Cardiac muscle cell (in vitro differentiated cells and primary cell): ENCODE results near the gene COL7A1. TPM values are rescaled to one million over a fixed set of nuclear protein-coding genes. Genes with fewer than 3 reads are reported as not detected.
A peak's percentile ranks its signal among the peaks of the same experiment; 100 is the strongest.

Source experiments
- DNase-seq, 2 donors: peaks; one replicate each; pipeline versions ENCODE4 v3.0.0 to v3.0.0-alpha.2; 2010 to 2017; ENCODE audit warnings: low read depth in 1 of 2, low spot score in 1 of 2
- H3K27ac ChIP-seq: fragments of 200-600 bp; sonication (generic); 2 replicates; pipeline ENCODE4 v1.5.1; 2016
- H3K27me3 ChIP-seq: fragments of 200-600 bp; sonication (generic); 2 replicates; pipeline ENCODE4 v1.6.0; 2016; ENCODE audit warnings: control low read depth
- H3K36me3 ChIP-seq: fragments of 200-600 bp; sonication (generic); 2 replicates; pipeline ENCODE4 v1.5.1; 2016; ENCODE audit warnings: control low read depth
- H3K4me1 ChIP-seq: fragments of 200-600 bp; sonication (generic); 2 replicates; pipeline ENCODE4 v1.8.1; 2017; ENCODE audit warnings: low read depth, mild to moderate bottlenecking, mixed run types
- H3K4me3 ChIP-seq: fragments of 200-600 bp; sonication (generic); 2 replicates; pipeline ENCODE4 v1.5.1; 2016; ENCODE audit warnings: mild to moderate bottlenecking
- H3K9me3 ChIP-seq: fragments of 200-600 bp; sonication (generic); 2 replicates; pipeline ENCODE4 v1.5.1; 2017; ENCODE audit warnings: low read depth, mild to moderate bottlenecking, control low read depth
- CTCF ChIP-seq: IDR thresholded peaks from 2 replicates; pipeline ENCODE4 v1.5.1; 2012; ENCODE audit warnings: low read depth, mild to moderate bottlenecking, low read length
- polyA plus RNA-seq: library from polyadenylated mRNA; unstranded; fragments of >200 nt; fragmentation: Nextera tagmentation; extraction: Ambion mirVana; gene quantifications from 2 replicates; pipeline ENCODE4 v1.2.1, GENCODE V29; 2016
- total RNA-seq: library from RNA; depleted of rRNA; stranded (reverse); fragments of >200 nt; gene quantifications from 2 replicates; pipeline ENCODE4 v1.2.3, GENCODE V29; 2016

Gene COL7A1
- total and polyA plus RNA-seq, 2 experiments from 2014 or later = 53.8 to 63.0 TPM

DNA sequence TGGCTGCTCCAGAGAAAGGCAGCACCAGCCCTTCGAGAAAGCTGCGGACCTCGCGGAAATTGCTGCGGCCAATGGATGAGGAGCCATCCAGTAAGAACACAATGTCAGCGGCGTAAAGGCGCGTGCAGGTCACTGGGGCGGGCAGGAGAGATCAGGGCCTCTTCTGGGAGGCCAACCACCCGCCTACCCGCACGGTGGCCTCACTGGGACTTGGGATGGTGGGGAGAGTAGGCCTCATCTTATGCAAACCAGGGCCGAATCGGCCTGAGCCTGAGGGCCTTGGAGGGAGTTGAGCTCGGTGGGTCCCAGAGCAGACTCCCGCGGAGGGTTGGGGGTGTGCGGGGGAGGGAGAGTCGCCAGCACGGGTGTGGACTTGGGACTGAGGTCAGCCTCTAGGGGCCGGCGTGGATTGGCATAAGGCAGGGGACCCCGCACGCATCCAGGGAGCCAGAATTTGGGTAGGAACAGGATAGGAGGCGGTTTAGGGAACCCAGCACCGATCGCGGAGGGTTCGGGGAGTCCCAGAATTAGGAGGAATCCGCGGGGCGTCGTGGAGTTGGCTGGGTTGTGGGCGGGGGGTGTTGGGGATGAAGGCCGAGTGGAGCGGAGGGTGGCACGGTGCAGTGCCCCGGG lies 596 bp downstream of the COL7A1 start:
- no peak for TF ChIP-seq CTCF
- Histone ChIP-seq H3K27me3 (no peaks in the 10 kb centered on the region), H3K27ac (no peak overlapping the region), H3K4me1 (peaks cover 6% of the 10 kb centered on the region), H3K4me3 (no peak overlapping the region), H3K9me3 (no peaks in the 10 kb centered on the region), H3K36me3 (peaks cover 3% of the 10 kb centered on the region)
- peak in 1 of 2 donors; percentile 9 for DNase-seq

GRCh38 chr3:48593337-48593736 lies 1.8 kb downstream of the COL7A1 start:
- H3K4me3 ChIP-seq = no peak overlapping the region

GRCh38 chr3:48592519-48593087 lies 2.5 kb downstream of the COL7A1 start:
- no peak for TF ChIP-seq CTCF

More at GRCh38 chr3:48593337-48593736, 1.8 kb downstream of the COL7A1 start:
- peaks cover 3% of the 10 kb centered on the region for H3K36me3 ChIP-seq
- TF ChIP-seq CTCF = no peak
- DNase-seq = no peak
- no peaks in the 10 kb centered on the region for H3K9me3 ChIP-seq
- no peak overlapping the region for H3K27ac ChIP-seq
- no peaks in the 10 kb centered on the region for H3K27me3 ChIP-seq
- H3K4me1 ChIP-seq = no peaks in the 10 kb centered on the region

DNA sequence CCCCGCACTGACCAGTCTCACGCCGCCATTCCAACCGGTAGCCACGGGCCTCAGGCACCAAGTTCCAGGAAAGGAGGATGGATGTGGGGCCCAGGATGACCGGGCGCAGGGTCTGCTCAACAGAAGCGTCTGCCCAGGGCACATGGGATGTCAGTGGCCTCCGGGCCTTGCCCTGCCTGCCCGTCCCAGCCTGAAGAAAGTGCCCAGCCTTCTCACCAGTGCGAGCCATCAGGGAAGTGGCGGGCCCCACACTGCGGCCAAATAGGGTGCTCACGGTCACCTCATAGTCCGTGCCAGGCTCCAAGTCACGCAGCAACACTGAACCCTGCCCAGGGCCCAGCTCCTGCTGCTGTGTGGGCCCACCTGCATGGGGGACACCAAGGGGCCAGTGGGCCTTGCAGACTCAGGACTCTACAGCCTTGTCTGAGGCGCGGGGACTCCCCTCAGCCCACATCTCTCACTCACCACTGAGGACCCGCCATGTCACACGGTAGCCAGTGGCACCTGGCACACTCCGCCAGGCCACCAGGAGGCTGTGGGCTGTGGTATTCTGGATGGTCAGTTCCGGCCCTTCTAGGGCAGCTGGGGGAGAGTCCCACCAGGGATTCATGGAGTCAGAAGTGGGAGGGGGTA lies 3.1 kb downstream of the COL7A1 start:
- no peak overlapping the region for H3K27ac ChIP-seq
- H3K4me3 ChIP-seq = no peak overlapping the region
- TF ChIP-seq CTCF = no peak
- H3K36me3 ChIP-seq = peaks cover 7% of the 10 kb centered on the region
- no peak for DNase-seq
- H3K27me3 ChIP-seq = no peaks in the 10 kb centered on the region
- no peaks in the 10 kb centered on the region for H3K4me1 ChIP-seq
- H3K9me3 ChIP-seq = no peaks in the 10 kb centered on the region

More at GRCh38 chr3:48592519-48593087, 2.5 kb downstream of the COL7A1 start:
- peaks cover 3% of the 10 kb centered on the region for H3K36me3 ChIP-seq
- H3K4me1 ChIP-seq = no peaks in the 10 kb centered on the region
- no peak overlapping the region for H3K27ac ChIP-seq
- DNase-seq = no peak
- H3K4me3 ChIP-seq = no peak overlapping the region
- H3K9me3 ChIP-seq = no peaks in the 10 kb centered on the region
- no peaks in the 10 kb centered on the region for H3K27me3 ChIP-seq

DNA sequence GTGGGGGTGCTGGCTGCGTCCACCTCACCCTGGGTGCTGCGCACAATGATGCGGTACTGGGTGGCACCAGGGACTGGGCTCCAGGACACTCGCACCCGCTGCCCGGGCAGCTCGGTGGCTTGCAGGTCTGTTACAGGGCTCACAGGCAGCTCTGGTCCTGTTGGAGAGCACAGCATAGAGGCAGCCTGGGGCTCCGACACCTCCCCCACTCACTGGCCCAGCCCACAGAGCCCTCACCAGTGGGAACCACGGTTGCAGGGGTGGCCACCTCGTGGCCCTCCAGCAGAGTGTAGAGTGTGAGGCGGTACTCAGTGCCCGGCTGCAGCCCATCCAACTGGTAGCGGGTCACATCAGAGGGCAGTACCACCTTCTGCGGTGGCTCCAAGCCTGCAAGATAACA lies 3.7 kb downstream of the COL7A1 start:
- no peak overlapping the region for H3K27ac ChIP-seq
- H3K4me3 ChIP-seq = no peak overlapping the region
- H3K4me1 ChIP-seq = no peaks in the 10 kb centered on the region
- no peaks in the 10 kb centered on the region for H3K27me3 ChIP-seq
- DNase-seq = no peak
- no peaks in the 10 kb centered on the region for H3K9me3 ChIP-seq
- peaks cover 11% of the 10 kb centered on the region for H3K36me3 ChIP-seq
- TF ChIP-seq CTCF = no peak
